Measurements from ENCODE around the gene TSHR.

- TF ChIP-seq CTCF (IDR thresholded peaks at IDR 0.05; ENCODE audit: low read depth, low read length, poor library complexity, severe bottlenecking) (peak; percentile 90), EZH2phosphoT487 (IDR thresholded peaks at IDR 0.05; ENCODE audit: borderline replicate concordance, low read length) (no peak)
Measured at GRCh38 chr14:80987235-80988032, 32.0 kb downstream of the TSHR start.

All from DOHH2 (cell line).